HG03469 (cell line): ENCODE results near the gene RTKN.

Experiments
- ATAC-seq: cut with Tn5 transposase; IDR thresholded peaks from one replicate; pipeline ENCODE4 v1.9.1; 2021; ENCODE audit warnings: mild to moderate bottlenecking, moderate library complexity, moderate number of reproducible peaks; ENCODE audit not compliant: unreplicated experiment

RTKN gene

DNA sequence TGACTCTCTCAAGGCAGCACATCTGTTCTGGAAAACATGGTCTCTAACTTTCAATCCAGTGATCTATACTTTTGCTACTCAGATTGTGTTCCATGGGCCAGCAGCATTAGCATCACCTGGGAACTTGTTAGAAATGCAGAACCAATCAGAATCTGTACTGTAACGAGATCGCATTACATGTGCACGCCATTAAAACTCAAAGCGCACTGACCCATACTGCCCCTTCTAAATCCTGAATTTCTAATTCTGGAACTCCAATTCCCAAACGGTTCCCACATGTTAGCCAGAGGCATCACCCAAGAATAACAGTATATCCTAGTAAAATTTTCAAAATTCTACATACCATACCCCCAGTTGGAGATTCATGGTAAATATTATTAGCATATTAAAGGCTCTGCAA, 51.1 kb downstream of the RTKN start:
- ATAC-seq = no peak

DNA sequence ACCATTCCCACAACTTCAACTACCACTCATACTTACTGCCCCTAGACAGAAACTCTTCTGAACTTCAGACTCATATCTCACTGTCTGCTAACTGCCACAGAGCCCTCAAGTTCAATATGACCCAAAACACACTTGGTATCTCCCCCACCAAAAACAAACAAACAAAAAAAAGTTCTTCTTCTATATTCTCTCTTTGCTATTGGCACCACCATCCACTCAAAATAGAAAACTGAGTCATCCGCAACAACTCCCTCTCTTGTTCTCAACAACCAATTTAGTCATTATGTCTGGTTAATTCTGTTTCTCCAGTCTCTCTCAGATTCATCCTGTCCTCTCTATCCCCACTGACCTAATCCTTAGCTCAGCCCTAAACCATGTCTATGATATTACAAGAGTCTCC, 54.4 kb downstream of the RTKN start:
- no peak for ATAC-seq

GRCh38 chr2:74385396-74385795, 56.3 kb downstream of the RTKN start:
- no peak for ATAC-seq

DNA sequence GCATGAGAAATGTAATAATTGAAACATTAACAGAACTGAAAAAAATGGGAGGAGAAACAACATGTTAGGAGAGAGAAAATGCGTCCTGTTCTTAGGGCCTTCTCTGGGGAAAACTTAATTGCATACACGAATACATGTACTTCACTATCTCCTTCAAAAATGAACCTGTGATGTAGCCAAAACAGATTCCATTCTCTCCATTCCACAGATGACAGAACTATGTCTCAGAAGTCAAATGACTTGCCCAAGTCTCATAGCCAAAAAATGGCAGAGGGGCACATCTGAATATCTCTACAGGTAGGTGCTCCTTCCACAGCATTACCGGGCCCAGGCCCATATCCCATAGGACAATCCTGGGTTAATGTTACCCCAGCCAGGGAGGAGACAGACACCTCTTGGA, 57.7 kb downstream of the RTKN start:
- ATAC-seq = no peak

DNA sequence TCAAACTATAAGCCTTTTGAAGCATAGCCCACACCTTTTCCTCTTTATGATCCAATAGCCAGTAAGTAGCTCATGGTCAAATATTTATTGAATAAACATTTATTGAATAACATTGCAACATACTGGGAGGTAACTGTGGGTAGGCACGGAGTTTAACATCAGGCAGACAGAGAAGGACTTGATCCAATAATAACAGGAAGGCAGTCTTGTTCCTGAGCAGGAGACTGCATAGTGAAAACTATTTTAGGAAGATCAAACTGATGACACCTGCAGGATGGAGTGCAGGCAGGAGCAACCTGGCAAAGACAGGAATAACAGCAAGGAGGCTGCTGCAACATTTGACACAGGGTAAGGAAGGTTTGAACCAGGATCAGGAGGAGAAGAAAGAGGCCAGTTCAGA, 58.5 kb downstream of the RTKN start:
- ATAC-seq = no peak

DNA sequence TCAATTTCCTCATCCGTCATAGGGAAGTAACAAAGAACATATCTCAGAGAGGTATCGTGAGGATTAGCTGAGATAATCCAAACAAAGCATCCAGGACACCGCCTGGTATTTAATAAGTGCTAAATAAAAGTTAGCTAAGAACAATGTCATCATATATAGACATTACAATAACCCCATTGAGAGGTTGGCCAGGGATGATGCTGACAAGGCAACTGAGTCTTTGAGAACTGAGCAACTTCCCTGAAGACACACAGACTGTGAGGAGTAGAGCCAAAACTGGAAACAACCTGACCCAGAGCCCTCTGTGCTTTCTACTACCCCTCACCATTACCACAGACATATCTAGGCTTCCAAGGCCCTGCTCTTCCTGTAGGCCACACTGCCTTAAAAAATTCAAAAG, 60.0 kb downstream of the RTKN start:
- no peak for ATAC-seq

- no peak for ATAC-seq
These were observed 61.6 kb downstream of the RTKN start, which contains the start of gene DCTN1 for GRCh38 chr2:74379851-74380789. Gene DCTN1 (minus strand): TSS chr2:74380311. CDS start chr2:74380037, 274 bp downstream.

GRCh38 chr2:74378007-74378406, 63.7 kb downstream of the RTKN start:
- no peak for ATAC-seq

GRCh38 chr2:74375838-74376237, 65.9 kb downstream of the RTKN start:
- no peak for ATAC-seq
